ENCODE measurements around the gene PLAC8.
A peak's percentile ranks its signal among the peaks of the same experiment; 100 is the strongest.

The PLAC8 gene

DNA sequence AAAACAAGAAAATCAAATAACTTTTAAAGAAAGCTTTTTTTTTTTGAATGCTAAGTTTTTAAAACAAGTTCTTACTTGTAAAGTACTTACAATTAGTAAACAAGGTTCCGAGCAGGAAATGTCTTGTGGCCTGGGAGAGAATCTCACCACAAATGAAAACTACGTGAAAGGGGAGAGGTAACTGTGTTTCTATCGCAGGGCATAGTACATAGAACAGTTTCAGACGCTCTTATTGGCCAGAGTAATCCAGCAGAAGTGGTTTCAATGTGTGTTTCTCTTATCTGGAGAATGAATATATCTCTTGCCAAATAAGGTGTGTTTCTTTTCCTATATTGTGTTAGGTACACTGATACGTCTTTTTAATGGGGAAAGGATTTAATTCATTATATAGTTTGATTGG lies at the start of gene PLAC8:
PLAC8 (minus strand) TSS at position 154 of the 400 bp plus-strand sequence. CDS start 6,808 bp downstream, outside the sequence.
- DNase-seq, result peak; percentile 20

- DNase-seq, result no peak
Observed at GRCh38 chr4:83153417-83153816, 38.9 kb upstream of the PLAC8 start.

DNA sequence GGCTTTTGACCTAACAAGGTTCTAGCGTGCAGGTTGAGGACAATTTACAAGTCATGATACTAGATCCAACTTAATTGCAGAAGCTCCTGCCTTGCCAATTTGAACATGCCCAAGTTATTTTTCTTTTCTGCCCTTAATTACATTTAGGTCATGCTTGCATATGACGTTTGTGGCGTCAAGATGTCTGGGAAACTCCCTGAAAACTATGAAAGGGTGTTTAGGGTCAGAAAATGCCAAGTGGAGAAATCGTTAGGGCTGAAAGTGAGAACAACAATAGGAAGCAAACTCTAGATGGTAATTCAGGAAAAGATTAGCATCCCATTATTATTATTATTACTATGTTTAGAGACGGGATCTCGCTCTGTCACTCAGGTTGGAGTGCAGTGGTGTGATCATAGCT lies 38.2 kb upstream of the PLAC8 start:
- DNase-seq, result no peak

DNA sequence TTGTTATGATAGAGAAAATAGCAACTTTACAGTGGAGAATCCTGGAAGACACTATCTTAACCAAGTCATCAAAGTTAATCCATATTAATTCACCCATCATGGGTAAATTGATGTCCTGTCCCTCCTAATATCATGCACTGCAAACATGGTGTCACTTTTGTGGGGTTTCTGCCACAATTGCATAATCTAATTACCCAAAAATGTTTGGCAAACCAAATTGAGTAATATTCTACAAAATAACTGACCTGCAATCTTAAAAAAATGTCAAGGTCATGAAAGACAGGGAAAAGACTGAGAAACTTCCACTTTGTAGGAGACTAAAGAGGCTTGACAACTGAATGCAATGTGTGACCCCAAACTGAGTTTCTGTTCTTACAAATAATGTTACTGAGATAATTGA lies 37.1 kb upstream of the PLAC8 start:
- no peak for DNase-seq

DNA sequence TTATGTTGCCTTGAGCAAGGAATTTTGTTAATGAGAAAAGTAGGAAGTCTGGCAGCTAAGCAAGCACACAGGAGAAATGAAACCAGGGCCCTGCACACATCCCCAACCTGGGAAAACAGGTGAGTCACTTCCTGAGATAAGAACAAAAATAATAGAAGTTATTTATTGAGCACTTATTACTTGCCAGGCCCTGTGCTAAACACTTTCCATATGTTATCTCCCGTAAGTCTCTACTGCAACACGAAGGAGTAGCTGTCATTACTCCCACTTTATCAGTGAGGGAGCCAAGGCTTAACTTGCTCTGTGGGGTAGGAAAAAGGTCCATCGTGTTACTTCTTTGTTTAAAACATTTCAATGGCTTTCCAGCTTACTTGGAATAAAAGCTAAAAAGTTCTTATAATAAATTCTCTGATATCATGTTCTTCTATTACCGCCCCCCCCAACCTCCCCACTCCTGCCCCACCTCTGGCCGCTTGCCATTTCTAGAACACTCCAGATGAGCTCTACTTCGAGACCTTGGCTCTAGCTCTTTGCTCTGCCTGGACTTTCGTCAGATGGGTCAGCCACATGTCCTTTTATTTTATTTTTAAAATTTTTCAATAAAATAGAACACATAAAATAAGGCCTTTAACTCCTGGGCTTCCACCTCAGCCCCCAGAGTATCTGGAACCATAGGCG lies 36.3 kb upstream of the PLAC8 start:
- DNase-seq, result no peak

GRCh38 chr4:83149865-83150652 lies 35.5 kb upstream of the PLAC8 start:
- no peak for DNase-seq

DNA sequence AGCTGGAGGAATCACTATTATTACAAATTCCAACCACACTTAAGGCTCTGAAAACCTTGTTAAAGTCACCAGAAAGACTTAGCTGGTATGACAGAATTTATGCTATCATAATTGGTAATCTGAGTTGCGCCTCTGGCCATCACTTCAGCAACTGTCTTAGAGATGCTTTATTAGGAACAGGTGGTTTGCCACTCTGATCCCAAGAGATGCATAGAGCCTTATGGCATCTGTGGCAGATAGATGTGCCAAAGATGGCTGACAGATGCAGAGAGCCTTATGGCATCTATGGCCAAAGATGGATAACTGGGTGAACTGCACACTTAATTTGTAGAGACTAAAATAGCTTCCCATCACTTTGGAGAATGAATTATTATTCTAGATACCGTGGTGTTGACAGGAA lies 32.3 kb upstream of the PLAC8 start:
- DNase-seq, result no peak

DNA sequence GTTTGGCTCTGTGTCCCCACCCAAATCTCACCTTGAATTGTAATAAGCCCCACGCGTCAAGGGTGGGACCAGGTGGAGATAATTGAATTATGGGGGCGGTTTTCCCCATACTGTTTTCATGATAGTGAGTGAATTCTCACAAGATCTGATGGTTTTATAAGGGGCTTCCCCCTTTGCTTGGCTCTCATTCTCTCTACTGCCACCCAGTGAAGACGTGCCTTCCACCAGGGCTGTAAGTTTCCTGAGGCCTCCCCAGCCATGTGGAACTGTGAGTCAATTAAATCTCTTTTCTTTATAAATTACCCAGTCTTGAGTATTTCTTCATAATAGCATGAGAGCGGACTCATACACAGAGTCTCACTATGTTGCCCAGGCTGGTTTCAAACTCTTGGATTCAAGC lies 31.2 kb upstream of the PLAC8 start:
- DNase-seq, result peak; percentile 54

DNA sequence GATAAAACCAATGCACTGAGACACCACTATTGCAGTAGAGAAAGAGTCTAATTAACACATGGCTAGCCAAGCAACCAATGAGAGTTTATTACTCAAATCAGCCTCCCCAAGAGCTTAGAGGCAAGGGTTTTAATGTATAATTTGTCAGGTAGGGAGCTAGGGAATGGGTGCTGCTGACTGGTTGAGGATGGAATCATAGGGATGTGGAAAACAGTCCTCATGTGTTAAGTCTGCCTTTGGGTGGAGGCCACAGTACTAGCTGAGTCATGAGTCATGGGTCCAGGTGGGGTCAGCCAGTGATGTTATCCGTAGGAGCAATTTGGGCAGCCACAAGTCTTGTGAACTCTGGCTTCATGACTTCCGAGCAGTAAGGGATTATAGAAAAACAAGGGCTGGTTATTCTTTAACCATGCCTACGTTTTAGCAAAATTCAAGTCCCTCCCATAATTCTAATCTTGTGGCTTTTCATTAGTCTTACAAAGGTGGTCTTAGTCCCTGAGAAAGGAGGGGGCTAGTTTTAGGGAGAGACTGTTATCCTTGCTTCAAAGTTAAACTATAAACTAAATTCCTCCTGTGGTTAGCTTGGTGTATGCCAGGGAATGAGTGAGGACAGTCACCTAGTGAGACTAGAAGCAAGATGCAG lies 25.1 kb upstream of the PLAC8 start:
- no peak for DNase-seq

- DNase-seq, result peak; percentile 8
Observed at GRCh38 chr4:83138946-83139345, 24.4 kb upstream of the PLAC8 start.

- DNase-seq, result no peak
Observed at GRCh38 chr4:83132065-83132464, 17.5 kb upstream of the PLAC8 start.

DNA sequence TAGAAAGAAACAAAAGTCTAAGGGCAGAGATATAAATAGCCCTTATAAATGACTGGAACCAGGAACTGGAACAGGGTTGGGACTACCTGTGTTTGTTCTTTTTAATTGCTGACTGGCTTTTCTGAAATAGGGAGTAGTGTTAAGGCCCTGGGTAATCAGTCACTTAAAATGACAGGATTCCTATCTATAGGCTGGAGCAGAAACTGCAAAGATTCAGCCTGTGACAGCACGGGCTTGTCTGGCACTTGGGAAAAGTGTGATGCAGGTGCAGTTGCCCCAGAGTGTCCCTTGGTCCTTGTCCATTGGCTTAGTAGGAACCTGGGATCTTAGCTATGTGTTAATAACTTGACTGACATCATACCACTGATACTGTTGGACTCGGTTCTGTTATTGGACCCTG lies 14.7 kb upstream of the PLAC8 start:
- no peak for DNase-seq

GRCh38 chr4:83128240-83128929 lies 13.9 kb upstream of the PLAC8 start:
- DNase-seq, result no peak

DNA sequence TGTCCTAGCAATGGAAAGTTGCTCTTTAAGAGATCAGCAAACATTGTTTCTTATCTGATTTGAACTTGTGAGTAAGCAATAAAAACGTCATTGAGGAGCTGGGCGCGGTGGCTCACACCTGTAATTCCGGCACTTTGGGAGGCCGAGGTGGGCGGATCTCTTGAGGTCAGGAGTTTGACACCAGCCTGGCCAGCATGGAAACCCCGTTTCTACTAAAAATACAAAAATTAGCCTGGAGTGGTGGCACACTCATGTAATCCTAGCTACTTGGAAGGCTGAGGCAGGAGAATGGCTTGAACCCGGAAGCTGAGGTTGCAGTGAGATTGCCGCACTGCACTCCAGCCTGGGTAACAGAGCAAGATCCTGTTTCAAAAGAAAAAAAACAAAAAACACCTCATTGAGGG lies 11.2 kb upstream of the PLAC8 start:
- peak; percentile 60 for DNase-seq

GRCh38 chr4:83124111-83124780 lies 9.7 kb upstream of the PLAC8 start:
- DNase-seq, result no peak

GRCh38 chr4:83121246-83121645 lies 6.7 kb upstream of the PLAC8 start:
- DNase-seq, result no peak

GRCh38 chr4:83118869-83119268 lies 4.3 kb upstream of the PLAC8 start:
- DNase-seq, result no peak

DNA sequence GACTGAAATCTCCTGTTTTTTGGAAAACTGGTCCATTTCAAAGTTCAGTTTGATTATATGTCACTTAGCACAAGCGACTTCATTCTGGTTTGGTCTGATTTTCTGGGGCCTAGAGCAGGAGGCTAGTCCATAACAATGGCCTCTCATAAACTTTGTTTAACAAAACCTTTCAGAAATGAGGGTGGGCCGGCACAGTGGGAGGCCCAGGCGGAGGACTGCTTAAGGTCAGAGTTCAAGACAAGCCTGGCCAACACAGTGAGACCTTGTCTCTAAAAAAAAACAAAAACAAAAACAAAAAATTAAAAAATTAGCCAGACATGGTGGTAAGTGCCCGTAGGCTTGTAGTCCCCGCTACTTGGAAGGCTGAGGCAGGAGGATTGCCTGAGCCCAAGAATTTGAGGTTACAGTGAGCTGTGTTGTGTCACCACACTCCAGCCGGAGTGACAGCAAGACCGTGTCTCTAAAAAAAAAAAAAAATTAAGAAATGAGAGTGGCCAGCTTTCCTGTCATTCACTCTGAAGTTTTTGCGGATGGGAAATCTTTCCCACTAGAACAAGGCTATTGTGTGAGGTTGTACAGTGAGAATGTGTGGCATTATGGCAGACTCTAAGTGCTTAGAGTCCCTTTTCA lies 1.2 kb upstream of the PLAC8 start:
- DNase-seq, result no peak

GRCh38 chr4:83115000-83115399 lies 471 bp upstream of the PLAC8 start:
- no peak for DNase-seq

- DNase-seq, result peak; percentile 18
Observed at GRCh38 chr4:83113429-83113786, 1.1 kb downstream of the PLAC8 start.

GRCh38 chr4:83112678-83113428 lies 1.7 kb downstream of the PLAC8 start:
- peak; percentile 55 for DNase-seq

DNA sequence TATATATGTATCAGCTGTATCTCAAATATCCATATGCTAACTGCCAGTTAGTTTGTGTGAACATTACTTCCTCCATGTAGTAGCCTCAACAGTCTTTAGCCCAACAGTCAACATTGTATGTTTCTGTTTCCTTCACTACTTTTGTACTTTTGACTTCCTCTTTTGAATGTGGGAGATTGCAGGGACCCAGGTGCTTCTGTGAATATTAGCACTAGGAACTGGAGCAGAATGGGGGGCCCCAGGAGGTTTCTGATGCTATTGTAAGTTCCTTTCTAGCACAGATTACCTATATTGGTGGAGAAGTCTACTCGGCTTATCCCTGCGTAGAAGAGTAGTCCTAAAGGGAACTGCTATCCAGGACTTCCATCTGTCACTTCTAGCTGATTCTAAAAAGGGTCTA lies 2.3 kb downstream of the PLAC8 start:
- DNase-seq, result no peak

All from activated CD4-positive, alpha-beta T cell treated with anti-CD3 and anti-CD28 coated beads for 48 hours (primary cell).